Naive thymus-derived CD4-positive, alpha-beta T cell (primary cell): ENCODE data around the gene PTGIS. TPM values are rescaled to one million over a fixed set of nuclear protein-coding genes. Genes with fewer than 3 reads are reported as not detected.

Experiments used
- ATAC-seq: fragments of 150-1000 bp; cut with Tn5 transposase; 2 replicates; pipeline ENCODE4 v1.10.0; 2021; ENCODE audit warnings: mild to moderate bottlenecking, moderate library complexity
- CTCF ChIA-PET: fragments of 350-600 bp; sonication (Branson Sonifier 250); formaldehyde crosslinking; loops from one replicate; lab custom pipeline; 2021; ENCODE audit warnings: antibody characterized with exemption; lab: Charles Lee
- POLR2A ChIA-PET: fragments of 350-600 bp; sonication (Branson Sonifier 250); formaldehyde crosslinking; loops from one replicate; lab custom pipeline; 2021; ENCODE audit warnings: antibody characterized with exemption, inconsistent platforms; lab: Charles Lee
- DNase-seq, 9 donors: peaks; one replicate each; pipeline versions ENCODE4 v3.0.0 to v3.0.0-alpha.2; 2020 to 2022; ENCODE audit warnings: mixed read lengths in 1 of 9
- H3K27ac ChIP-seq: one replicate; pipeline ENCODE4 v1.7.0; 2013; ENCODE audit warnings: mild to moderate bottlenecking, low read depth, low read length, moderate library complexity
- H3K27me3 ChIP-seq, 2 donors: one replicate each; pipeline ENCODE4 v1.7.0; 2013; ENCODE audit warnings: low read length in 2 of 2, mild to moderate bottlenecking in 2 of 2, moderate library complexity in 2 of 2; ENCODE audit not compliant: control insufficient read depth in 2 of 2, insufficient read depth in 2 of 2
- H3K36me3 ChIP-seq, 3 experiments: 1 replicate in 2 of 3; 2 replicates in 1 of 3; pipeline ENCODE4 v1.7.0; 2013; ENCODE audit warnings: low read length in 3 of 3, mild to moderate bottlenecking in 3 of 3, moderate library complexity in 1 of 3; ENCODE audit not compliant: insufficient read depth in 3 of 3, control insufficient read depth in 2 of 3
- H3K4me1 ChIP-seq, 2 donors: one replicate each; pipeline ENCODE4 v1.7.0; 2013; ENCODE audit warnings: low read length in 2 of 2, mild to moderate bottlenecking in 2 of 2, moderate library complexity in 1 of 2; ENCODE audit not compliant: control insufficient read depth in 2 of 2, insufficient read depth in 2 of 2
- H3K4me3 ChIP-seq: 2 replicates; pipeline ENCODE4 v1.7.0; 2013; ENCODE audit warnings: mild to moderate bottlenecking, low read length
- H3K9me3 ChIP-seq, 3 experiments: 1 replicate in 2 of 3; 2 replicates in 1 of 3; pipeline ENCODE4 v1.7.0; 2013; ENCODE audit warnings: low read length in 3 of 3; ENCODE audit not compliant: control insufficient read depth in 2 of 3
- H3K27ac Mint-ChIP-seq, 9 donors: one replicate each; pipeline ENCODE4 v1.8.0; 2020 to 2022; ENCODE audit warnings: mixed read lengths in 9 of 9, mild to moderate bottlenecking in 8 of 9, moderate library complexity in 5 of 9, inconsistent platforms in 2 of 9
- H3K27me3 Mint-ChIP-seq, 5 donors: one replicate each; pipeline ENCODE4 v1.8.0; 2021 to 2022; ENCODE audit warnings: mixed read lengths in 5 of 5, mild to moderate bottlenecking in 1 of 5
- H3K36me3 Mint-ChIP-seq, 5 donors: one replicate each; pipeline ENCODE4 v1.8.0; 2020 to 2022; ENCODE audit warnings: mixed read lengths in 5 of 5, mild to moderate bottlenecking in 3 of 5, inconsistent platforms in 1 of 5
- H3K4me1 Mint-ChIP-seq, 7 donors: one replicate each; pipeline ENCODE4 v1.8.0; 2020 to 2022; ENCODE audit warnings: mixed read lengths in 7 of 7, mild to moderate bottlenecking in 3 of 7, inconsistent platforms in 1 of 7
- H3K4me3 Mint-ChIP-seq, 10 donors: one replicate each; pipeline ENCODE4 v1.8.0; 2020 to 2022; ENCODE audit warnings: mild to moderate bottlenecking in 10 of 10, mixed read lengths in 10 of 10, moderate library complexity in 6 of 10, inconsistent platforms in 2 of 10
- H3K9me3 Mint-ChIP-seq, 11 donors: one replicate each; pipeline ENCODE4 v1.8.0; 2020 to 2022; ENCODE audit warnings: mixed read lengths in 11 of 11, mild to moderate bottlenecking in 4 of 11, inconsistent platforms in 1 of 11, moderate library complexity in 1 of 11
- intact Hi-C, 2 donors: fragments of 100-400 bp; cut with micrococcal nuclease; formaldehyde crosslinking; loops; one replicate each; pipeline ENCODE4 v1.15.1; 2023
- polyA plus RNA-seq, 2 donors: library from polyadenylated mRNA; unstranded; fragments of 300-500 nt; fragmentation: Illumina TruSeq; gene quantifications; one replicate each; pipeline ENCODE4 v1.2.3, GENCODE V29; 2021
- total RNA-seq, 6 experiments: library from RNA in 5 of 6; stranded (reverse) in 5 of 6; gene quantifications; 1 replicate in 5 of 6; 2 replicates in 1 of 6; pipeline ENCODE4 v1.2.3 and lab custom pipeline; 2021 to 2026

PTGIS gene
- total and polyA plus RNA-seq, 7 experiments from 2014 or later, result 12.5 TPM; not detected in 6

DNA sequence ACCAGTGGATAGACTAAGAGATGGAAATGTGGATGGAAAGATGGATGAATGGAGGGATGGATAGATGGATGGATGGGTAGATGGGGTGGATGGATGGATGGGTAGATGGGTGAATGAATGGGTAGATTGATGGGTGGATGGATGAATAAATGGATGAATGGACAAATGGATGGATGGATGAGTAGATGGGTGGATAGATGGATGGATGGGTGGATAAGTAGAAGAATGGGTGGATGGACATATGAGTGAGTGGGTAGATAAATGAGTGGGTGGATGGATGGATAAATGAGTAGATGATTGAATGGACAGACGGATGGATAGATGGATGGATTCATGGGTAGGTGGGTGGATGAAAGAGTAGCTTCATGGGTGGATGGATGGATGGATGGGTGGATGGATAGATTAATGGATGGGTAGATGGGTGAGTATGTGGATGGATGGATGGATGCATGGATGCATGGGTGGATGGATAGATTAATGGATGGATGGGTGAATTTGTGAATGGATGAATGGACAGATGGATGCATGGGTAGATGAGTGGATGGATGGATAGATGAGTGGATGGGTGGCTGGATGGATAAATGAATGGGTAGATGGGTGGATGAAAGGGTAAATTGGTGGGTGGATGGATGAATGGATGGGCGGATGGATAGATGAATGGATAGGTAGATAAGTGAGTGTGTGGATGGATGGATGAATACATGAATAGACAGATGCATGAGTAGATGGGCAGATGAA is 56.0 kb downstream of the PTGIS start:
- POLR2A ChIA-PET, result no interaction called here
- H3K36me3 ChIP-seq, result no peaks in the 10 kb centered on the region
- no peaks in the 10 kb centered on the region for H3K27me3 ChIP-seq
- H3K27ac ChIP-seq, result no peak overlapping the region
- no peak overlapping the region for H3K4me3 ChIP-seq
- H3K4me1 Mint-ChIP-seq, result peaks cover 0 to 5% (median 0%) of the 10 kb centered on the region in 7 donors
- H3K4me3 Mint-ChIP-seq, result no peak overlapping the region
- no peak overlapping the region for H3K27ac Mint-ChIP-seq
- ATAC-seq (no peak), DNase-seq (no peak)
- no peaks in the 10 kb centered on the region for H3K4me1 ChIP-seq
- no peaks in the 10 kb centered on the region for H3K9me3 ChIP-seq
- H3K9me3 Mint-ChIP-seq, result no peaks in the 10 kb centered on the region
- CTCF ChIA-PET, result interaction anchor here (0.6 kb wide), 1 partner anchor 210 kb away, joined by 3 read pairs; no protein-coding TSS in a partner anchor
- H3K36me3 Mint-ChIP-seq, result no peaks in the 10 kb centered on the region
- intact Hi-C loops, result no loop called here
- H3K27me3 Mint-ChIP-seq, result peaks cover 13 to 38% (median 26%) of the 10 kb centered on the region in 5 donors

DNA sequence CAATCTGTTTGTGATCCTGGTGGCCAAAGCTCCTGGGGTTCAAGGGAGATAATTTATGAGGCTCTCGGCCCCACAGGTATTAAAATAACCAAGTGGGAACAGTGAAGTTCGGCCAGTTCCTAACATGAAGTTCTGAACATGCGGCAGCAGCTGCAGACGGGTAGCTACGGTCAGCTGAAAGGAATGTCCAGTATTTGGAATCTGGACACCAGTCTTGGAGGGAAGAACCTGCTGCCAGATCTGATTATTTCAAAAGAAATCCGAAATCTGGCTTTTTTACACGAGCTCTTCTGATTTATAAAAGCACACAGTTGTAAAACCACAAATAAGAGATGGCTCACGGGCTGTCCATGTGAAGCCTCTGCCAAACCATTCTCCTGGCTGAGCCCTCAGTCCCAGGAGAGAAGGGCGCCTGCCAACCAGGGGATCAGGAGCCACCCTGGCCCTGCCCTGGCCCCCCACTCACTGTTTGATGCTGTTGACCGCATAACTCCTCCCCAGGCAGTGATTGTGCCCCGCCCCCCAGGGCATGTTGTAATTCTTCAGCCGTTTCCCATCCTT is 57.3 kb downstream of the PTGIS start:
- ChIA-PET POLR2A (no interaction called here), CTCF (no interaction called here)
- Histone ChIP-seq H3K4me1 (no peaks in the 10 kb centered on the region), H3K27ac (no peak overlapping the region), H3K27me3 (no peaks in the 10 kb centered on the region), H3K4me3 (no peak overlapping the region), H3K9me3 (no peaks in the 10 kb centered on the region), H3K36me3 (no peaks in the 10 kb centered on the region)
- intact Hi-C loops, result no loop called here
- Mint-ChIP-seq H3K27ac (no peak overlapping the region), H3K36me3 (no peaks in the 10 kb centered on the region), H3K4me1 (peaks cover 0 to 5% (median 0%) of the 10 kb centered on the region in 7 donors), H3K9me3 (no peaks in the 10 kb centered on the region), H3K4me3 (no peak overlapping the region), H3K27me3 (peaks cover 18 to 40% (median 35%) of the 10 kb centered on the region in 5 donors)
- no peak for ATAC-seq
- no peak for DNase-seq

DNA sequence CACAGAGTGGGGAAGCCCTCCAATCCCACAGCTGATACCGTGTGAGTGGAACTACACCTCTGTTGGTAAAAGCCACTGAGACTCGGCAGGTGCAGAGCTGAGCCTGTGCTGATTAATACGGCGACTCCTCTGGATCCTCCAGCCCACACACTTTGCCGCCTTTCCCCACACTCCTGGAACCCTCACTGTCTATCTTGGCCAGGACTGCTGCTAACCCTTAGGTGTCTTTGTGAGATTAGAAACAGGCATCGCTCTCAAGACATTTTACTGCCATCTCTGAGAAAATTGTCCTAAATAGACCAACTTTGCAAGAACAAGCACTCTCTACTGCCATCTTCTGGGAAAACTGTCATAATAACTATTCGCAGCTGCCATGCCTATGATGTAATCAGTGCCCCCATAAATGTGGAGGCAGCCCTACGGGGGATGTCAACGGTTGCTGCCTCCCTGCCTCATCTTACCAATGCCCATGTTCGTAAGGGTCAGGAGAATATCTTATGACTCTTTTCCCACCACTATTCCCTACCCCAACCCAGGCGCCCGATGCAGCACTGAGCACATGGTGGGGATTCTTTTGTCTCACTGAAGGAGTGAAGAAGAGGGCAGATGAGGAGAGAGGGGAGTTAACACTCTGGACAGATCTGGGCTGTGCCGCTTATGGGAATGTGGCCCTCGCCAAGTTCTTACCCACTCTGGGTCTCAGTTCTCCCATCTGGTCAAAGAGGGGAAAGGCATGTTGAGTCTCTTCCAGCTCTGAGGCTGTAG is 59.3 kb downstream of the PTGIS start:
- Mint-ChIP-seq H3K4me1 (peaks cover 0 to 5% (median 0%) of the 10 kb centered on the region in 7 donors), H3K4me3 (no peak overlapping the region), H3K27ac (no peak overlapping the region), H3K36me3 (no peaks in the 10 kb centered on the region), H3K27me3 (peaks cover 18 to 45% (median 40%) of the 10 kb centered on the region in 5 donors), H3K9me3 (no peaks in the 10 kb centered on the region)
- Histone ChIP-seq H3K36me3 (no peaks in the 10 kb centered on the region), H3K4me3 (no peak overlapping the region), H3K4me1 (no peaks in the 10 kb centered on the region), H3K27me3 (no peaks in the 10 kb centered on the region), H3K9me3 (no peaks in the 10 kb centered on the region), H3K27ac (no peak overlapping the region)
- ChIA-PET POLR2A (no interaction called here), CTCF (no interaction called here)
- DNase-seq (peak in 3 of 9 donors; percentile 6 to 22 (median 10)), ATAC-seq (no peak)
- intact Hi-C loops, result loop anchor here (1.0 kb wide), 1 partner anchor 174 kb away; no protein-coding TSS in a partner anchor

DNA sequence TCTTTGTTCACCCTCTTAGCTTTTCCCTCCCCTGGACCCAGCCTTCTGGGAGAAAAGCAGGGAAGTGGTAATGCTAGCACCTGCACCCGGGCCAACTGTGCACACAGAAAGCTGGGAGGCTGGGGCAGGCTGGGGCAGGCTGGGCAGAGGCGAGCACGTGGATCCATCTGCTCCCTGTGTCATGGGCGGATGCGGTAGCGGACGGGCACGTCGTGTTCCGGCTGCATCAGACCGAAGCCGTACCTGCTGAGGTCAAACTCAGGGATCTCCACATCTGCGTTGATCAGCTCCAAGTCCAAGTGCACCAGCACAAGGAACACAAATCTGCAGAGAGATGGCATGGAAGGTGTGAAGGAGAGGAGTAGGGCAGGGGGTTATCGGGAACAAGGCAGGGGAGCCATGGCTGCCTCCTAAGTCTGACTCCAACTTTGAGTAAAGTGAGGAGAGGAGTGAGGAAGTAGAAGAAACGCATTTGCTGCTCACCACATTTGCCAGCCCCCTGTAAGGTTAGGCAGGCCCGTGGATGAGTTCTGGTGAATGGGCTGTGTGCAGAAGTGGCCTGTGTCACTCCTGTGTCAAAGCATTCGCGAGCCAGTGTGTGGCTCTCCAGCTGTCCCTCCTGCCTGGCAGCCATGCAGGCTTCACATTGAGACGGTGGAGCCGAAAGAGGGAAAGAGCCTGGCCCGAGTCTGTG is 60.0 kb downstream of the PTGIS start:
- Mint-ChIP-seq H3K27me3 (peaks cover 18 to 50% (median 42%) of the 10 kb centered on the region in 5 donors), H3K36me3 (no peaks in the 10 kb centered on the region), H3K27ac (no peak overlapping the region), H3K4me3 (no peak overlapping the region), H3K9me3 (no peaks in the 10 kb centered on the region), H3K4me1 (peaks cover 0 to 5% (median 0%) of the 10 kb centered on the region in 7 donors)
- ChIA-PET POLR2A (no interaction called here), CTCF (no interaction called here)
- DNase-seq, result no peak
- intact Hi-C loops, result loop anchor here (1.0 kb wide), 1 partner anchor 174 kb away; no protein-coding TSS in a partner anchor
- Histone ChIP-seq H3K4me1 (no peaks in the 10 kb centered on the region), H3K4me3 (no peak overlapping the region), H3K27me3 (no peaks in the 10 kb centered on the region), H3K9me3 (no peaks in the 10 kb centered on the region), H3K27ac (no peak overlapping the region), H3K36me3 (no peaks in the 10 kb centered on the region)
- no peak for ATAC-seq

DNA sequence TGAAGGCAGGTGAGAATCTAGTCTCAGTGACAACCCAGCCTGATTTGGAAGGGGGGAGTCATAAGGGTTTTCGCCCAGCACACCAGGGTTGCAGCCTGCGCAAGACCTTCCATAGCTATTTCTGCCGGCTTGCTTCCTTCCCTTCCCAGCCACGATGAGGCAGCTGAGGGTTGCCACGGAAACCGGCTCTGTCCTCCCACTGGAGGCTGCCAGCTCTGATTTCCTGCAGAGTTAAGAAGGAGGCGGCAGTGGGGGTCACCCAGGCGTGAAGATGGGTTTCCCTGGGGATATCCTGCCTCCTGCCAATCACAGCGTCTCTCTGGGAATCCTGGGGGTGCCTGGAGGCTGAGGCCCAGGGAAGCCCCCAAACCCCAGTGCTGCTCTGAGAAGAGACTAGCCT is 62.4 kb downstream of the PTGIS start:
- no peak overlapping the region for H3K4me3 Mint-ChIP-seq
- Histone ChIP-seq H3K9me3 (no peaks in the 10 kb centered on the region), H3K4me1 (no peaks in the 10 kb centered on the region), H3K36me3 (no peaks in the 10 kb centered on the region), H3K4me3 (no peak overlapping the region), H3K27me3 (no peaks in the 10 kb centered on the region), H3K27ac (no peak overlapping the region)
- ChIA-PET CTCF (no interaction called here), POLR2A (no interaction called here)
- no peaks in the 10 kb centered on the region for H3K9me3 Mint-ChIP-seq
- ATAC-seq (no peak), DNase-seq (no peak)
- H3K36me3 Mint-ChIP-seq, result no peaks in the 10 kb centered on the region
- intact Hi-C loops, result no loop called here
- H3K27ac Mint-ChIP-seq, result no peak overlapping the region
- peaks cover 0 to 5% (median 0%) of the 10 kb centered on the region in 7 donors for H3K4me1 Mint-ChIP-seq
- H3K27me3 Mint-ChIP-seq, result peaks cover 18 to 58% (median 42%) of the 10 kb centered on the region in 5 donors

DNA sequence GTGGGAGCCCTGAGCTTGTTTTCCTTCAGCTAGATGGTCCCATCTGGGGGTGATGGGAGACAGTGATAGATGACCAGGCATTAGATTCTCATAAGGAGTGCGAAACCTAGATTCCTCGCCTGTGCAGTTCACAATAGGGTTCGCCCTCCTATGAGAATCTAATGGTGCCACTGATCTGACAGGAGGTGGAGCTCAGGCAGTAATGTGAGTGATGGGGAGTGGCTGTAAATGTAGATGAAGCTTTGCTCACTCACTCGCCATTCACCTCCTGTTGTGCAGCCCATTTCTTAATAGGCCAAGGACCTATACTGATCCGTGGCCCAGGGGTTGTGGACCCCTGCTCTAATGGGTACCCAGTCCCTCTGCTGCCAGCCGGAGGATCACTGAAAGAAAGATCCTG is 64.8 kb downstream of the PTGIS start:
- H3K4me1 Mint-ChIP-seq, result peaks cover 0 to 2% (median 0%) of the 10 kb centered on the region in 7 donors
- CTCF ChIA-PET, result no interaction called here

More for the DNA sequence above, 64.8 kb downstream of the PTGIS start:
- no peaks in the 10 kb centered on the region for H3K9me3 ChIP-seq
- H3K27ac Mint-ChIP-seq, result no peak overlapping the region
- H3K4me1 ChIP-seq, result no peaks in the 10 kb centered on the region
- H3K27me3 Mint-ChIP-seq, result peaks cover 7 to 51% (median 28%) of the 10 kb centered on the region in 5 donors
- intact Hi-C loops, result no loop called here
- POLR2A ChIA-PET, result no interaction called here
- no peaks in the 10 kb centered on the region for H3K36me3 ChIP-seq
- no peak overlapping the region for H3K4me3 Mint-ChIP-seq
- H3K9me3 Mint-ChIP-seq, result peaks cover 0 to 3% (median 0%) of the 10 kb centered on the region in 11 donors
- no peak overlapping the region for H3K27ac ChIP-seq
- DNase-seq (no peak), ATAC-seq (no peak)
- no peaks in the 10 kb centered on the region for H3K27me3 ChIP-seq
- no peak overlapping the region for H3K4me3 ChIP-seq
- H3K36me3 Mint-ChIP-seq, result no peaks in the 10 kb centered on the region
